Fibroblast of lung (primary cell): ENCODE data around the gene C1RL.

Experiments
- EZH2 ChIP-seq: IDR thresholded peaks from 2 replicates; pipeline ENCODE4 v1.5.1; 2012; ENCODE audit warnings: low read length, control low read depth, mild to moderate bottlenecking; ENCODE audit errors: missing control alignments
- TF ChIP-seq, protein P1 (sequence below), 2 donors: IDR thresholded peaks in 1 of 2; conservative IDR thresholded peaks in 1 of 2; 1 replicate in 1 of 2; 2 replicates in 1 of 2; pipeline ENCODE4 v1.5.1; 2011 to 2012; ENCODE audit warnings: low read length in 2 of 2, control low read depth in 1 of 2, inconsistent platforms in 1 of 2, low read depth in 1 of 2, mild to moderate bottlenecking in 1 of 2

DNA sequence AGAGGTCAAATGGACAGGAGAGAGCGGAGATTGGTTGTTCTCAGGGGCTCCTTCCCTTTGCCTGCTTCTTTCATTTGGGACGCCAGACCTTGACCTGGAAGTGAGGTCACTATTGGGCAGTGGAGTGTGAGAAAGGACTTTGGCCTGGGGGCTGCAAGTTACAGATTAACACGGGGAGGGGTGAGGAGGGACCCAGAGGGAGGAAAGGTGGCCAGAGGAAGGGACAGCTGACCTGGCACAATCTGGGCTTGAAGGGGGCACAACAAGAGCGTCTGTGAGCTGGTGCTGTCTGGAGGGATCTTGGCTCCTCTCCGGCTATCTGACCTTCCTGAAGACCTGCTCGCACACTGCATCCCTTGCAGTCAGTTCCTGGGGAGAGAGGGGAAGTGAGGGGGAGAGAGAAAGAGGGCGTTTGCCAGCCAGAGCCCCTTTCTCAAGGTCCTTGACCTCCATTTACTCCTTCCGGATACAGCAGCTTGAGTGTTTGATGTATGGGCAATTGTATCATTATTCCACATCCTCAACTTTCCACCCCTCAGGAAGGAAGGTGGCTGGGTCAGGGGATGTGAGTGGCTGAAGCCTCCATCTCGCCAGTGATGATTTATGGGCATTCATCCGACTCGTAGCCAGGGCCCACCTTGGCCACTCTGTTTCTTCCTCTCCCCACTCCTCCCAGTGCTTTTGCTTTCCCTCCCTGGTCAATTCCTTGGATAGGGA is 14.9 kb upstream of the C1RL start:
- TF ChIP-seq, protein P1, sequence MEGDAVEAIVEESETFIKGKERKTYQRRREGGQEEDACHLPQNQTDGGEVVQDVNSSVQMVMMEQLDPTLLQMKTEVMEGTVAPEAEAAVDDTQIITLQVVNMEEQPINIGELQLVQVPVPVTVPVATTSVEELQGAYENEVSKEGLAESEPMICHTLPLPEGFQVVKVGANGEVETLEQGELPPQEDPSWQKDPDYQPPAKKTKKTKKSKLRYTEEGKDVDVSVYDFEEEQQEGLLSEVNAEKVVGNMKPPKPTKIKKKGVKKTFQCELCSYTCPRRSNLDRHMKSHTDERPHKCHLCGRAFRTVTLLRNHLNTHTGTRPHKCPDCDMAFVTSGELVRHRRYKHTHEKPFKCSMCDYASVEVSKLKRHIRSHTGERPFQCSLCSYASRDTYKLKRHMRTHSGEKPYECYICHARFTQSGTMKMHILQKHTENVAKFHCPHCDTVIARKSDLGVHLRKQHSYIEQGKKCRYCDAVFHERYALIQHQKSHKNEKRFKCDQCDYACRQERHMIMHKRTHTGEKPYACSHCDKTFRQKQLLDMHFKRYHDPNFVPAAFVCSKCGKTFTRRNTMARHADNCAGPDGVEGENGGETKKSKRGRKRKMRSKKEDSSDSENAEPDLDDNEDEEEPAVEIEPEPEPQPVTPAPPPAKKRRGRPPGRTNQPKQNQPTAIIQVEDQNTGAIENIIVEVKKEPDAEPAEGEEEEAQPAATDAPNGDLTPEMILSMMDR (conservative IDR thresholded peaks at IDR 0.05 in 1 of 2, IDR thresholded peaks at IDR 0.05 in 1 of 2; ENCODE audit: low read depth in 1 of 2, low read length in 2 of 2): no peak
- no peak for TF ChIP-seq EZH2
